Astrocyte of the hippocampus (primary cell): Measurements from ENCODE around the gene CHD6.
A peak's percentile ranks its signal among the peaks of the same experiment; 100 is the strongest.

Experiments used
- DNase-seq: peaks from one replicate; pipeline ENCODE4 v3.0.0; 2011; ENCODE audit warnings: low read depth, low spot score

Gene CHD6, protein sequence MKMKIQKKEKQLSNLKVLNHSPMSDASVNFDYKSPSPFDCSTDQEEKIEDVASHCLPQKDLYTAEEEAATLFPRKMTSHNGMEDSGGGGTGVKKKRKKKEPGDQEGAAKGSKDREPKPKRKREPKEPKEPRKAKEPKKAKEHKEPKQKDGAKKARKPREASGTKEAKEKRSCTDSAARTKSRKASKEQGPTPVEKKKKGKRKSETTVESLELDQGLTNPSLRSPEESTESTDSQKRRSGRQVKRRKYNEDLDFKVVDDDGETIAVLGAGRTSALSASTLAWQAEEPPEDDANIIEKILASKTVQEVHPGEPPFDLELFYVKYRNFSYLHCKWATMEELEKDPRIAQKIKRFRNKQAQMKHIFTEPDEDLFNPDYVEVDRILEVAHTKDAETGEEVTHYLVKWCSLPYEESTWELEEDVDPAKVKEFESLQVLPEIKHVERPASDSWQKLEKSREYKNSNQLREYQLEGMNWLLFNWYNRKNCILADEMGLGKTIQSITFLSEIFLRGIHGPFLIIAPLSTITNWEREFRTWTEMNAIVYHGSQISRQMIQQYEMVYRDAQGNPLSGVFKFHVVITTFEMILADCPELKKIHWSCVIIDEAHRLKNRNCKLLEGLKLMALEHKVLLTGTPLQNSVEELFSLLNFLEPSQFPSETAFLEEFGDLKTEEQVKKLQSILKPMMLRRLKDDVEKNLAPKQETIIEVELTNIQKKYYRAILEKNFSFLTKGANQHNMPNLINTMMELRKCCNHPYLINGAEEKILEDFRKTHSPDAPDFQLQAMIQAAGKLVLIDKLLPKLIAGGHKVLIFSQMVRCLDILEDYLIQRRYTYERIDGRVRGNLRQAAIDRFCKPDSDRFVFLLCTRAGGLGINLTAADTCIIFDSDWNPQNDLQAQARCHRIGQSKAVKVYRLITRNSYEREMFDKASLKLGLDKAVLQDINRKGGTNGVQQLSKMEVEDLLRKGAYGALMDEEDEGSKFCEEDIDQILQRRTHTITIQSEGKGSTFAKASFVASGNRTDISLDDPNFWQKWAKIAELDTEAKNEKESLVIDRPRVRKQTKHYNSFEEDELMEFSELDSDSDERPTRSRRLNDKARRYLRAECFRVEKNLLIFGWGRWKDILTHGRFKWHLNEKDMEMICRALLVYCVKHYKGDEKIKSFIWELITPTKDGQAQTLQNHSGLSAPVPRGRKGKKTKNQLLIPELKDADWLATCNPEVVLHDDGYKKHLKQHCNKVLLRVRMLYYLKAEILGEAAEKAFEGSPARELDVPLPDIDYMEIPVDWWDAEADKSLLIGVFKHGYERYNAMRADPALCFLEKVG (N-terminal part only)

DNA sequence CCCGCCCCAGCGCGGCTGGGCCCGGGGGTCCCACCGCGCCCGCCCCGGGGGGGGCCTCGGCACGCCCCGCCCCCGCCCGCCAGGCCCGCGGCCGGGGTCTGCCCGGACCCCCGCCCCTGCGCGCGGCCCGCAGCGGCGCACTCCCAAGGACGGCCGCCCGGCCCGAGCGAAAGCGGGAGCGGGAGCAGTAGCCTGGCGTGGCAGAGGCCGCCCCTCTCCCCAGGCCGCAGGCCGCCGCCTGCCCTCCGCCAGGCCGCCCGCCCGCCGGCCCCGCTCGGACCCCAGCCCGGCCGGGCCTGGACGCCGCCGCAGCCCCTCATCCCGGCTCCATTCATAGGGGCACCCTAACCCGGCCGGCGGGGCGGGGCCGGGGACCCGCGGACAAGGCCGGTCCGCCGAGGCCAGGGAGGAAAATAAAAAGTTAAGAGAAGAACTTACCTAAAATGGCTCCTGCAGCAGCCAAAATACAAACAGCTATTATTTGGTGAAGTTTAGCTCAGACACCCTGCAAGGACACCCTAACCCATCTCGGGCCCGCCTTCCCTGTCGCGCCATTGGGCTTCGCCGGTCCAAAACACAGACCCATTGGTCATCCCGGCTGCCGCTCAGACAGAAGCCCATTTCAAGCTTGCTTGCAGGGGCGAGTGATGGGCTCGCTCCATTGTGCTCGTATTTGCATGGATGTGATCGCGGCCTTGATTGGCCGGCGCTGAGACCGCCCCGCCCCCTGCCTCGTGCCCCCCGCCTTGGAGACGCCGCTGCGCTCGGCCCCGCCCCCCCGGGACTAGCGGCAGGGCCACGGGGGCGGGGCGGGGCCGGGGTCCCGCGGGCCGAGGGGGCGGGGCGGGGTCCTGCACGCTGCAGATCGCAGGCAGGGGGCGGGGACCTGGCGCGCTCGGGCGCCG, at the start of gene CHD6:
CHD6 (minus strand) TSS at position 476 of the 905 bp plus-strand sequence. CDS start 67,040 bp downstream, outside the sequence.
- peak; percentile 100 for DNase-seq

DNA sequence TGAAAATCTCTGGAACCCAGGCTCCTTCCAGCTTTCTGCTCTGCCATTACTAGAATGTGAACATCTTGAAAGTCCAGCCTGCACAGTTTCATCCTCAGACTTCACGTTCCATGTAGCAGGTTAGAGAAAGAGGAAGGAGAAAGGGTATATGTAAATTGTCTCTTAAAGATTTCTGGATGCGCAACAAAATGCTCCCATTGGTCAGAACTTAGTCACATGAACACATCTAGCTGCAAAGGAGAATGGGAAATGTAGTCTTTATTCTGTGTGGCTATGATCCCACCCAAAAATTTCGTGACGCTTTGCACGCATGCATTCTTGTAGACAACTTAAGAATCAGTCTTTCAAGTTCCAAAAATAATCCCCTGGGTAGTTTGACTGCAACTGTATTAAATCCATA, 46.4 kb upstream of the CHD6 start:
- DNase-seq = no peak

DNA sequence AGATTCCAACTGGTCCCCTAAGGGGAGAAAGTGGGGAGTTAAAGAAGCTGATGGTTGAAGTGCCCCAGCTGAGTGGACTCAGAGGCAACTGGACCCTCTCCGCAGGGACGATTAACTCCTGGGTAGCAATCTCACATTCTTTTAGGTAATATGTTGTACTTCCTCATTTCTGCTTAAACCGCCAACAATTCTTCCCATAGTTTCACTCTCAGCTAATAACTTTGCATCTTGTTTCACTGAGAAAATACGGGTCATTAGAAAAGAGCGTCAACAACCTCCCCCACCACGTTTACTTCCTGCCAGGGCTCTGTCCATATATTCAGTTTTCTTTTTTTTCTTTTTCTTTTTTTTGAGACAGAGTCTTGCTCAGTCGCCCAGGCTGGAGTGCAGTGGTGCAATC, 39.5 kb upstream of the CHD6 start:
- DNase-seq = no peak

DNA sequence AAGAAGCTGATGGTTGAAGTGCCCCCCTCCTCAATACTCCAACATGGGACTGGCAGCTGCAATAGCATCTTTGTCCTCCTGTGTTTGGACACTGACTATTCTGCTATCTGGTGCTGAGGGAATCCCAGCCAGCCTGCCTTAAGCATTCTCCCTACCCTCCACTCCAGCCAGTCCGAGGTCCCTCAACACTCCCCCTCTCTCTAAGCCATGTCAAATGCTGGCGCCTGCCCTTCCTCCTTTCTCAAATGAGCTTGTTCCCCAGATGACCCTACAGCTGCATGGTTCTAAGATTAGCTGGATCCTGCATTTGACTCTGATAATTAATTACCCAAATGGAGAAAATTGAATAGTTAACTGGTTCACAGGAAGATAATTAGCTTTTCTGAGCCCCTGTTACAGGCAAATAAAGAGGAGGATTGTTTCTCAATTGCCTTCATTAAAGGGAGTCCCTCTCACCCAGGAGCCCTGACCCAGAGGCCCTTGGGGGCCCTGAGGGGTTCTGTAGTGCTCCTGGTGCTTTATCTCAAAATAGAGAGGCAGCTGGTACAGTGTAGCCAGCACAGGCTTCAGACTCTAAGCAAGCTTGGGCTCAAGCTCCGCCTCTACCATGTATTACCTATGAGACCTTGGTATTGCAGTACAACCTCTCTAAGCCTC, 37.9 kb upstream of the CHD6 start:
- DNase-seq = no peak

DNA sequence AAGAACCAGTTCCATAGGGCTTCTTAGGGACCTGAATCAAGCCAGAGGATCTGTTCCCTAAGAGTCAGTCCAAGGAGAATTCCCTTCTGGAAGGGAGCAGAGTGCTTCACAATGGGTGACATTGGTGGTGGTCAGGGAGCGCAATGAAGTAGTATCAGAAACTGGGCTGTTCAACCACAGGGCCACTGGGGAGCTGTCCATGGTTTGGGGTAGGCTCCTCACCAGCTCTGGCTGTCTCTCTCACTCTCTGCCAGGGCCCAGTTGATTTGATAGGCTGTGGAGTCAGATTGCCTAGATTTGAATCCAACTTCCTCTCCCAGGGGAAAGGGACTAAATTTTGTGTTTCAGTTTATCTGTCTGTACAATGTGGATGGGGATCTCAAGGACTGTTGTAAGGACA, 36.7 kb upstream of the CHD6 start:
- DNase-seq = peak; percentile 53

DNA sequence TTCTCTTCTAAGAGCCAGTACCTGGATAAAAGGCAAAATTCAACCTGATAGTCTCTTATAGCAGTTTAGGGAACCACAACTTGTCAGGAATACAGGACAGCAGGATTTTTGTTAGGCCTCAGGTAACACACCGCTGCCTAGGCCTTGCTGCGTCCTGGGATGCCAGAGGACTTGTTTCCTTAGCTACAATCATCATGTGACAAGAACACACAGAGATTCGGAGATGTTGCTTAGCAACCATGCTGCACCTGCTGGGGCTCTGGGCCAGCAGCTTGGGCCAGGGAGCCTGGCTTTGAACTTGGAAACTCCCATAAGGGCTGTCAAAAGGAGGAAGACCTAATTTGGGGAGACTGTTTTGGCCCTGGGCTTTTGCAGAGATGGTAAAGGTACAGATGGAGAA, 36.1 kb upstream of the CHD6 start:
- DNase-seq = no peak

DNA sequence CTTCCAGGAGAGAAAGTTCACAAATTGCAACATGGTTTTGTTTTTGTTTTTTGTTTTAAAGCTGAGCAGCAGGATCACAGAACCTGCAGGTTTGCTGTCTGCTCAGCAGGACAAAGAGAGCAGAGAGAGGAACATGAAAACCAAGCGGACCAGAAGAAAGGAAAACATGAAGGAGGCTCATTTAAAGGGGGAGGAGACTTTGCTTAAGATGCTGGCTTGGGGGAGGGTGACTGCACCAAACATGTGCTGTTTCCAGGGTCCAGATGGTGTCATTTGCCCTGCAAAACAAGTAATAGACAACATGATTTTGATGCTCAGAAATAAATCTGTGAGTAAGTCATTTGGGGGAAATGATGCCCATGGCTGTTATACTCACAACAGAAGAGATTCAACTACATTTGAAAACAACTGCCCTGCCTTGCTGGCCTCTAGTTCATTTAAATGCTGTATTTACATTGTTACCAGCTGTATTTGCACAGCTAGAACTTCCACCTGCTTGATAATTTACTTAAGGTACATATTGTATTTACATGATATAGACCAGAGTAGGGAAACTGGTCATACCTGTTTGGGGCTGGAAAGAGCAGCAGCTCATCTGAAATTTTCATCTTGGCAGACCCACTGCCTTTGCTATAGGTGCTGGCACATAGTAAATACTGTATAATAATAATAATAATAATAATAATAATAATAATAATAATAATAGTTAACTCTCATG, 32.2 kb upstream of the CHD6 start:
- DNase-seq = no peak

DNA sequence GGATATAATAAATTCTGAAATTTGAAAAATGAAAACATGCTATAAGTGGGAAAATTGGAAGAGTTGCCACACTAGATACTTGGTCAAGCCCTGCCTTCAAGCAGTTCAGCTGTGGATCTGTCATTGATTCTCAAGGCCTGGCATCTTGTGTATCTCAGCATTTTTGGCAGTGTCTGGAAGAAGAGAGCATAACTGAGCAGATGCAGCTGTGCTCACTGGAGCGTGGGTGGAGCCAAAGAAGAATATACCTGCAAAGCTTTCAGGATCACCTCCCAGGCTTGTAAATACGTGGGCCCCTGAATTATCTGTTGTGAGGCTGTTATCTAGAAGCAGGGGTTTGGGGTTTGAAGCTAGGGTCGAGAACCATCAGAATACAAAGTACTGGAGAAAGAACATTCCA, 31.3 kb upstream of the CHD6 start:
- DNase-seq = no peak

DNA sequence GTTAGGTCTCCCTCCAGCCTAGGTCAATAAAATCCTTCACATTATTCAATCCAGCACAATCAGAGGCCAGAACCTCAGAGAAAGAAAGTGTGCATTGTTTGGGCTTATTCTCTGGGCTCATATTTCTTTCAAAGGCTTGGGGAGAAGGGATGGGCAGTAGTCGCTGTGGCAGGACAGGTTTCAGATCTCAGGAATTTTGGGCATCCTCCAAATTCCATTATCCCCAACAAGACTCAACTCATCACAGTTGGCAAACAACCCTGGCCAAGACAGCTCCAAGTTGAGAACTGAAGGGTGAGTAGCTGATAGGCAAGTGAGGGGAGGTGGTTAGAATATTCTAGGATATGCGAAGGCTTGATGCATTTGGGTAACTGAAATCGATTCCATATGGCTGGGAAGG, 27.2 kb upstream of the CHD6 start:
- no peak for DNase-seq

DNA sequence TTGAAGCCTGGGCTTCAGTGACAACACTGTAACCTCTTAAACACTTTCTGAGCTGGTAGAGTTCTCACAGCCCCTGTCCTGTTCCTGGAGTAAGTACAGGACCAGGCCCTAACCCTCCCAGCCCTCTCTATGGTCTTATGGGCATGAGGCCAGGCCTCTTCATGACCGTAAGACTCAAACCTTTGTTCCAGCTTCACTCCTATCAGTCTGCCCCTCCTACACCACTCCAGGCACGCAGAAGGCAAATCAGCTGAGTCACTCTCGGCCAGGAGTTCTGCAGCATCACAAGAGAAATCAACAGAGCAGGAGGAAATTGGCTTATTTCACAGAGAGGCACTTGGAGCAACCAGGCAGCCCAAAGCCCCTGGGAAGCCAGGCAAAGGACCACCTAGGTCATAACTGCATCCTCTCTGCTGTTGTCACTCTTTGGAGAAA, 25.3 kb upstream of the CHD6 start:
- DNase-seq = peak; percentile 86

DNA sequence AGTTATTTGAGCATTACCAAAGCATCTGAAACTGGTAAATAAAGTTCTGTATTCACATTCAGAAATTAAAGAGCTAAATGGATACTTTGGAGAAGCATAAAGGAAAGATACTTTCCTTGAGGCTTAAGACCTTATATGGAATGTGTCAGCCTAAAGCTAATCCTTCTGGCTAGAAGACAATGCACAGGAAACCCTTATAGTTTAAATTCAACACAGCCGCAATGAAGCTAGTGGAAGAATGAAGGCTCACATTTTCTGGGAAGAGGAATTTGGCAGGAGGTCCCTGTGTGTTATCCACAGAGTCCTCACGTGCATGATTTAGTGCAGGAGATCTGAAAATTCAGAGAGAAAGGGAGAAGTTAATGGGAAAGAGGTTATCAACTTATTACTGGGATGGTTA, 21.5 kb upstream of the CHD6 start:
- DNase-seq = no peak

DNA sequence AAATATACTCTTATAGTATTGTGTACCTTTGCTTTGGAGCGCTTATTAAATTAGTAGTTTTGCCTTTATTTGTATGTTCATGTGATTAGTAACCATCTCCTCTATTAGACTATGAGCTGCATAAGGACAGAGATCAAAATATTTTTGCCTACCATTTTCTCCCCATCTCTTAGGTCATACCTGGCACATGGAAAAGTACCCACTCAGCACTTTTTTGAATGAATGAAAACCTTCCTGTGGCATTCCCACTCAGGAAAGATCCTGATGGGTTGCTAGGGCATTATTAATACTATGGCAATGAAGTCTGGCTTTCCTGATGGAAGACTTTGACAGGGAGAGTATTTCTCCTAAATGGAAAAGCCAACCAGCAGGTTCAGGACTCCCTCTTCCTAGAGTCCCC, 20.3 kb upstream of the CHD6 start:
- no peak for DNase-seq

DNA sequence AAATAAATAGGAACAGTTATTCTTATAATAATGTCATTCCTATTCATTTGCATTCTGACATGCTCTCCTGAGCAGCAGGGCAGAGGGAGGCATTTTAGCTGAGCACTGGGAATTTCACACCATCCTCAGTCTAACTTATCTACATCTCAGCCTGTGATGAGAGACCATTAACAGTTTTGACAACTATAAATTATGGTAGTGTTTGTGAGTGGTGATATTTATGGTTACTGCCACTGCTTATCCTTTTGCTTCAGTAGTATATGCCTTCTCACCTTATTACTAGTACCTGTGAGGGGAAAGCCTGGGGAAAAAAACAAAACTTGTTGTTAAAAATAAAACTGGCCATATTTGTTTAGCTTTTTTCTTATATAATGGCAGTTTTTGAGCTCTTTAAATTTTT, 17.0 kb upstream of the CHD6 start:
- DNase-seq = no peak

DNA sequence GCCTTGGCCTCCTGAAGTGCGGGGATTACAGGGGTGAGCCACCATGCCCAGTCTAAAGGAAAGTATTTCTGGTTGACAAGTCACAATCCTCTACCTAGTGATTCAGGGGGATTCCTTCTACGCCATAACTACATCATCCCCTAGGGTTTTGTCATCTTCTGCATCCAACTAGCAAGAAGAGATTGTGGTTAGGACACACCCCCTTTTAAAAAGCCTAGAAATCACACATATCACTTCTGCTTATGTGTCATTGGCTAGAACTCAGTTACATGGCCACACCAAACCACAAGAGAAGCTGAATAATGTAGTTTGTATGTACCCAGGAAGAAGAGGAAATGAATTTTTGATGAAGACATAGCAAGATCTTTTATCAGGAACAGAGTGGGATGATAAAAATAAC, 14.7 kb upstream of the CHD6 start:
- no peak for DNase-seq

DNA sequence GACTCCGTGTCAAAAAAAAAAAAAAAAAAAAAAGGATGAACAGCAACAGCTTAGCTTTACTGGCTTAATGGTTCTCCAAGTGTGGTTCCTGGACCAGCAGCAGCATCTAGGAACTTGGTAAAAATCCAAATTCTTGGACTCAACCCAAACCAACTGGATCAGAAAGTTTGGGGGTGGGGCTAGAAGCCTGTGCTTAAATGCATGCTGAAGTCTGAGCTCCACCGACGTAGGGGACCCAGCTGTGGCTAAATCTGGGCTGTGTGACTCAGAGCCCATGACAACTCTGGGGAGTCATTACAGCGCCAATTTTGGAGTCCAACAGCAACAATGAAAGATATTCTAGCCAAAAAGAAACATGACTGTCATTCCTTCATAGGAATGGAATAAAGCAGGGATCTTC, 13.6 kb upstream of the CHD6 start:
- DNase-seq = peak; percentile 77

DNA sequence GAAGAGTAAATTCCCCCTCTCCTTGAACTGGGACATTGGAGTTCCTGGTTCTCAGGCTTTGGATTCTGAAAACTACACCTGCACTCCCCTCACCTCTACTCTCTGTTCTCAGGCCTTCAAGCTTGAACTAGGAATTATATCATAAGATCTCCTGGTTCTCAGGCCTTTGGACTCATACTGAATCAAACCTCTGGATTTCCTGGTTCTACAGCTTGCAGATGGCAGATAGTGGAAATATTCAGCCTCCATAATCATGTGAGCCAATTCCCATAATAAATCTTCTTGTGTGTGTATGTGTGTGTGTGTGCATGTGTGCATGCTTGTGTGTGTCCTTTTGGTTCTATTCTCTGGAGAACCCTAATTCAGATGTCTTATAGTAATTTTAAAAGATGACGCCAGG, 12.7 kb upstream of the CHD6 start:
- DNase-seq = no peak

DNA sequence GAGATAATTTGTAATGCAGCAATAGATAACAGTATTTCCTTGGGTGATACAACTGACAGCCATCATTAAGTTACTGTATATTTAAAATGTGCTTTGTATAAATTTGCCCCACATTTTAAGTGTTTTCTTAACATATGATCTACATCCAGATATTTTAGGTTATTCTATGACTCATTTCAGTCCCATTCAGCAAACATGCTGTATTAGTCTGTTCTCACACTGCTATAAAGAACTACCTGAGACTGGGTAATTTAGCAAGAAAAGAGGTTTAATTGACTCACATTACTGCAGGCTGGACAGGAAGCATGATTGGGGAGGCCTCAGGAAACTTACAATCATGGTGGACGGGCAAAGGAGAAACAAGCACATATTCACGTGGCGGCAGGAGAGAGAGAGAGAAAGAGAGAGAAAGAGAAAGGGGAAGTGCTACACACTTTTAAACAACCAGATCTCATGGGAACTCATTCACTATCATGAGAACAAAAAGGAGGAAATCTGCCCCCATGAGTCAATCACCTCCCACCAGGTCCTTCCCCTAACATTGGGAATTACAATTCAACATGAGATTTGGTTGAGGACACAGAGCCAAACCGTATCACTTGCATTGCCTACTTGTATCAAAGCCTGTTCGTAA, 9.6 kb upstream of the CHD6 start:
- DNase-seq = no peak

DNA sequence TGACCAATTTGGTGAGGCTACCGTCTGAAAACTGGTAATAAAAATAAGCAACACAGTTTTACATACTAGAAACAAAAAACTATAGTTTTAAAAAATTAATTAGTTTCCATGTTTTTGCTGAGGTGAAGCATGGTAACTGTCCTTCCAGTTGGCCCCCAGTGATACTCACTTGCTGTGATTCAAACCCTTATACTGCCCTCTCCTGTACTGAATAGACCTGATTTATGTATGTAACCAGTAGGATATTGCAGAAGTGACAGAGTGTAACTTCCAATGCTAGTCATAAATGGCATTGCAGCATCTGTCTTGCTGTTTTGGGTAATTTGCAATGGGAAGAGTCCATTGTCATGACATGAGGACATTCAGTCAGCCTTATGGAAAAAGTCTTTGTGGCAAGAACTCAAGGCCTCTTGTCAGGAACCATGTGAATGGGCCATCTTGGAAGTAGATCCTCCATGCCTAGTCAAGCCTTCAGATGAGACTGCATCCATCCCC, 8.9 kb upstream of the CHD6 start:
- no peak for DNase-seq
